Cardiac fibroblast (primary cell): ENCODE measurements around the gene NOS3.
"Not testable (repeated sequence)": the region's sequence is repeated elsewhere in the genome, so short reads cannot be mapped to it uniquely, and the experiment has no call there.

Experiments used
- DNase-seq, 2 donors: peaks; one replicate each; pipeline versions ENCODE4 v3.0.0 to v3.0.0-alpha.2; 2010; ENCODE audit warnings: low read depth in 2 of 2
- H3K4me3 ChIP-seq, 2 donors: replicated peaks in 1 of 2; 1 replicate in 1 of 2; 2 replicates in 1 of 2; pipeline ENCODE4 v1.5.1; 2011; ENCODE audit warnings: low read depth in 2 of 2, low read length in 2 of 2, mild to moderate bottlenecking in 2 of 2, moderate library complexity in 1 of 2
- TF ChIP-seq, protein P1 (sequence below): IDR thresholded peaks from one replicate; pipeline ENCODE4 v1.5.1; 2011; ENCODE audit warnings: low read depth, mild to moderate bottlenecking, low read length, inconsistent platforms

NOS3 gene

DNA sequence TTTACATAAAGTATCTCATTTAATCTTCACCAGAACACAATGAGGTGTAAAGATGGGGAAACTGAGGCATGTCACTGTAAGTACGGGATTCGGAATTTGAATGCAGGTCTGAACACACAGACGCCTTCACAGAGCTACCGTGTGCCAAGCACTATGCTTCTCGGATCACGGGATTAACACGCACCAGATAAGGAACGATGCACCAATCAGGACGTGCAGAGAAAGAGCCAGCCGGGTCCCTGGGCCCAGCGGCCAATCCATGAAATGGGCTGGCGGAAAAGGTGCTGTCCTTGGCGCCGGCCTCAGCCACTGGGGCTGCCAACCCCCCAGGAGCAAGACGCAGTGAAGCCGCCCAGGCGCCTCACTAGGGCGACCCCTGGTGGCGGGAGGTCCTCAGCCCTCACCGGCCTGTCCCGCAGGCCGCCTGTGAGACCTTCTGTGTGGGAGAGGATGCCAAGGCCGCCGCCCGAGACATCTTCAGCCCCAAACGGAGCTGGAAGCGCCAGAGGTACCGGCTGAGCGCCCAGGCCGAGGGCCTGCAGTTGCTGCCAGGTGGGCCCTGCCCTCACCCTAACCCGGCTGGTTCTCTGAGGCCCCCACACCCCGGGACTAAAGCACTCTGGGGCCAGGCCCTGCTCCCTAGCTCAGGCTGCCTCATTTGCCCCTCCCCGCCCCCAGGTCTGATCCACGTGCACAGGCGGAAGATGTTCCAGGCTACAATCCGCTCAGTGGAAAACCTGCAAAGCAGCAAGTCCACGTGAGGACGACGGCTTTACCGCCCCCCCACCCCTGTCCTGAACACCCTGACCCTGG lies 17.9 kb downstream of the NOS3 start:
- peak; percentile 65 to 68 for DNase-seq
- peak overlapping the region in 1 of 2 donors; percentile 37 for H3K4me3 ChIP-seq
- TF ChIP-seq, protein P1, sequence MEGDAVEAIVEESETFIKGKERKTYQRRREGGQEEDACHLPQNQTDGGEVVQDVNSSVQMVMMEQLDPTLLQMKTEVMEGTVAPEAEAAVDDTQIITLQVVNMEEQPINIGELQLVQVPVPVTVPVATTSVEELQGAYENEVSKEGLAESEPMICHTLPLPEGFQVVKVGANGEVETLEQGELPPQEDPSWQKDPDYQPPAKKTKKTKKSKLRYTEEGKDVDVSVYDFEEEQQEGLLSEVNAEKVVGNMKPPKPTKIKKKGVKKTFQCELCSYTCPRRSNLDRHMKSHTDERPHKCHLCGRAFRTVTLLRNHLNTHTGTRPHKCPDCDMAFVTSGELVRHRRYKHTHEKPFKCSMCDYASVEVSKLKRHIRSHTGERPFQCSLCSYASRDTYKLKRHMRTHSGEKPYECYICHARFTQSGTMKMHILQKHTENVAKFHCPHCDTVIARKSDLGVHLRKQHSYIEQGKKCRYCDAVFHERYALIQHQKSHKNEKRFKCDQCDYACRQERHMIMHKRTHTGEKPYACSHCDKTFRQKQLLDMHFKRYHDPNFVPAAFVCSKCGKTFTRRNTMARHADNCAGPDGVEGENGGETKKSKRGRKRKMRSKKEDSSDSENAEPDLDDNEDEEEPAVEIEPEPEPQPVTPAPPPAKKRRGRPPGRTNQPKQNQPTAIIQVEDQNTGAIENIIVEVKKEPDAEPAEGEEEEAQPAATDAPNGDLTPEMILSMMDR: peak; percentile 82

- no peak overlapping the region for H3K4me3 ChIP-seq
- TF ChIP-seq, protein P1: no peak
- DNase-seq: no peak
Measured at GRCh38 chr7:151009327-151010036, 18.7 kb downstream of the NOS3 start.

DNA sequence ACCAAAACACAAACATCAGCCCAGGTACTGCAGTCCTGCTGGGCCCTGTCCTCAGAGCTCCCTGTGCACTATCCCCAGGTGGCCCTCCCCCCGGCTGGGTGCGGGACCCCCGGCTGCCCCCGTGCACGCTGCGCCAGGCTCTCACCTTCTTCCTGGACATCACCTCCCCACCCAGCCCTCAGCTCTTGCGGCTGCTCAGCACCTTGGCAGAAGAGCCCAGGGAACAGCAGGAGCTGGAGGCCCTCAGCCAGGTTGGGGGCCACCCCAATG lies 19.2 kb downstream of the NOS3 start:
- no peak overlapping the region for H3K4me3 ChIP-seq
- no peak for DNase-seq
- TF ChIP-seq, protein P1: no peak

GRCh38 chr7:151010307-151011096 lies 19.7 kb downstream of the NOS3 start:
- DNase-seq: peak in 1 of 2 donors; percentile 51
- H3K4me3 ChIP-seq: peak overlapping the region in 1 of 2 donors; percentile 8
- TF ChIP-seq, protein P1: no peak

DNA sequence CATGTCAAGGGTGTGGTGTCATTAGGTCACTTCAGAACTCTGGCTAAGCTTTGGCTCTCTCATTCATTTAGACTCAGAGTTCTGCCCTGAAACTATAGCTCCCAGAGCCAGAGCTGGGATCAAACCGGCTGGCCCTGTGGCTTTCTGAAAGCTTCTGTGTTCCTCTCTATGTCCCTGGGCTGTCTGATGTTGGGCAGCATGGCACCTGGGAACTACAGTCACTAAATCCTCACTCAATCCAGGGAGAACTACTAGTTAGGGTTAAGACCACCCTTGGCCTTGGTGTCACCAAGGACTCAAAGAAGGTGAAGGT lies 20.2 kb downstream of the NOS3 start:
- TF ChIP-seq, protein P1: no peak
- H3K4me3 ChIP-seq: no peak overlapping the region
- DNase-seq: no peak

DNA sequence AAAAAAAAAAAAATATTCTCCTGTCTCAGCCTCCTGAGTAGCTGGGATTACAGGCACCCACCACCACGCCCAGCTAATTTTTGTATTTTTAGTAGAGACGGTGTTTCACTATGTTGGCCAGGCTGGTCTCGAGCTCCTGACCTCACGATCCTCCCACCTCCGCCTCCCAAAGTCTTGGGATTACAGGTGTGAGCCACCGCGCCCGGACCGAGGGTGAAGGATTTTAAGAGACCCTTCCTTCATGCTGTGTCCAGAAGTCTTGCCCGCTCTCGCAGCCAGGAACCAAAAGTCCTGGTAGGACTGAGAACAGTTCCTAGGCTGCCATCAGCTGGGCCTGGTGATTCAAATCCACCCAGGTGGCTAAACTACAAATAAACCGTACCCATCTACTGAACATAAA lies 20.8 kb downstream of the NOS3 start:
- DNase-seq, H3K4me3 ChIP-seq: not testable (repeated sequence)
